Measurements from ENCODE around the gene DAPK1.

GRCh38 chr9:87570000-87570908, 72.6 kb downstream of the DAPK1 start:
- TF ChIP-seq CTCF (conservative IDR thresholded peaks at IDR 0.05 in 1 of 2, IDR thresholded peaks at IDR 0.05 in 1 of 2; ENCODE audit: extremely low read depth in 1 of 2, insufficient read depth in 1 of 2, low read depth in 1 of 2, low read length in 2 of 2) (no peak), EZH2 (IDR thresholded peaks at IDR 0.05; ENCODE audit: borderline replicate concordance, low read length) (no peak)
